ENCODE measurements around the gene GKN2.

GRCh38 chr2:68917034-68917718 is 35.5 kb downstream of the GKN2 start:
- TF ChIP-seq CTCF (conservative IDR thresholded peaks at IDR 0.05 in 1 of 2, IDR thresholded peaks at IDR 0.05 in 1 of 2; ENCODE audit: low read depth in 1 of 2, low read length in 2 of 2) (no peak), EZH2 (IDR thresholded peaks at IDR 0.05; ENCODE audit: low read length, missing control alignments) (no peak)

Measured in fibroblast of lung (primary cell).